AG04450 (cell line): ENCODE data around the gene PI4K2A. TPM values are rescaled to one million over a fixed set of nuclear protein-coding genes. Genes with fewer than 3 reads are reported as not detected.

Source experiments
- CTCF ChIA-PET: fragments of 300-600, 350-600 bp; formaldehyde crosslinking; extraction: SDS; loops from one replicate; lab custom pipeline; 2022; ENCODE audit warnings: antibody characterized with exemption, inconsistent platforms; lab: Charles Lee
- POLR2A ChIA-PET: fragments of 350-600 bp; formaldehyde crosslinking; extraction: SDS; loops from one replicate; lab custom pipeline; 2021; ENCODE audit warnings: antibody characterized with exemption, inconsistent platforms; lab: Yijun Ruan, JAX
- DNase-seq: peaks from one replicate; pipeline ENCODE4 v3.0.0-alpha.2; 2011; ENCODE audit warnings: low read depth, low spot score
- H3K27ac ChIP-seq: one replicate; pipeline ENCODE4 v1.5.1; 2012; ENCODE audit warnings: low read depth, low read length, control low read depth
- H3K27me3 ChIP-seq: one replicate; pipeline ENCODE4 v1.6.0; 2012; ENCODE audit warnings: low read length; ENCODE audit not compliant: control insufficient read depth, insufficient read depth
- H3K4me3 ChIP-seq: 2 replicates; pipeline ENCODE4 v1.5.1; 2011; ENCODE audit warnings: mild to moderate bottlenecking, low read depth, low read length, control low read depth
- H3K9me3 ChIP-seq: 2 replicates; pipeline ENCODE4 v1.5.1; 2012; ENCODE audit warnings: low read length; ENCODE audit not compliant: control insufficient read depth, insufficient read depth
- polyA plus RNA-seq: library from polyadenylated mRNA; depleted of rRNA; stranded (reverse); fragments of >200 nt; gene quantifications from 2 replicates; pipeline ENCODE4 v1.2.3, GENCODE V29; 2011
- TF ChIP-seq, protein P1 (sequence below): IDR thresholded peaks from 2 replicates; pipeline ENCODE4 v1.5.1; 2011; ENCODE audit warnings: low read depth, low read length, control low read depth, inconsistent platforms

Gene PI4K2A
- polyA plus RNA-seq, 1 experiment, result 35.6 TPM

- no peak overlapping the region for H3K27ac ChIP-seq
- TF ChIP-seq, protein P1, sequence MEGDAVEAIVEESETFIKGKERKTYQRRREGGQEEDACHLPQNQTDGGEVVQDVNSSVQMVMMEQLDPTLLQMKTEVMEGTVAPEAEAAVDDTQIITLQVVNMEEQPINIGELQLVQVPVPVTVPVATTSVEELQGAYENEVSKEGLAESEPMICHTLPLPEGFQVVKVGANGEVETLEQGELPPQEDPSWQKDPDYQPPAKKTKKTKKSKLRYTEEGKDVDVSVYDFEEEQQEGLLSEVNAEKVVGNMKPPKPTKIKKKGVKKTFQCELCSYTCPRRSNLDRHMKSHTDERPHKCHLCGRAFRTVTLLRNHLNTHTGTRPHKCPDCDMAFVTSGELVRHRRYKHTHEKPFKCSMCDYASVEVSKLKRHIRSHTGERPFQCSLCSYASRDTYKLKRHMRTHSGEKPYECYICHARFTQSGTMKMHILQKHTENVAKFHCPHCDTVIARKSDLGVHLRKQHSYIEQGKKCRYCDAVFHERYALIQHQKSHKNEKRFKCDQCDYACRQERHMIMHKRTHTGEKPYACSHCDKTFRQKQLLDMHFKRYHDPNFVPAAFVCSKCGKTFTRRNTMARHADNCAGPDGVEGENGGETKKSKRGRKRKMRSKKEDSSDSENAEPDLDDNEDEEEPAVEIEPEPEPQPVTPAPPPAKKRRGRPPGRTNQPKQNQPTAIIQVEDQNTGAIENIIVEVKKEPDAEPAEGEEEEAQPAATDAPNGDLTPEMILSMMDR, result no peak
- no peak for DNase-seq
- POLR2A ChIA-PET, result no interaction called here
- CTCF ChIA-PET, result no interaction called here
- H3K27me3 ChIP-seq, result no peaks in the 10 kb centered on the region
- no peak overlapping the region for H3K4me3 ChIP-seq
- H3K9me3 ChIP-seq, result peaks cover 3% of the 10 kb centered on the region; the same call in 1 of the 2 replicates
Measured at GRCh38 chr10:97628228-97628627, 12.2 kb upstream of the PI4K2A start.

- Histone ChIP-seq H3K4me3 (no peak overlapping the region), H3K27ac (no peak overlapping the region), H3K9me3 (peaks cover 3% of the 10 kb centered on the region; the same call in 1 of the 2 replicates), H3K27me3 (no peaks in the 10 kb centered on the region)
- TF ChIP-seq, protein P1, result no peak
- DNase-seq, result no peak
- ChIA-PET CTCF (no interaction called here), POLR2A (interaction anchor here (0.6 kb wide), 1 partner anchor 168 kb away, joined by 3 read pairs; no protein-coding TSS in a partner anchor)
Measured at GRCh38 chr10:97629289-97629688, 11.2 kb upstream of the PI4K2A start.

DNA sequence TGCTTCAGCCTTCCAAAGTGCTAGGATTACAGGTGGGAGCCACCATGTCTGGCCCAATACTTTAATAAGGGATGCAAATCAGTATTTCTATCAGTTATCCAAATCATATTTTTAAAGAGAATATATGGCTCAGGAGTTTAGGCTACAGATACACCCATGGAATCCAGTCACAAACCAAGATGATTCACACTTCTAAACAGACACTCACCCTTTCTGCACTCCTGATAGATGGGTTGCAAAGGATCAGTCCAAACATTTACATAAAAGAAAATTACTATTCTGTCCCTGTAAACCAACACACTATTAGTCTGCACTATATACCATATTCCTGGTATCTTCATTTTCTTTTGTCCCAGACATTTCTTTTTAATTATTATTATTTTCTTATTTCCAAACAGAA is 9.4 kb upstream of the PI4K2A start:
- DNase-seq, result peak; percentile 47
- H3K27ac ChIP-seq, result no peak overlapping the region
- CTCF ChIA-PET, result interaction anchor here (1.2 kb wide), 1 partner anchor 17 kb away, joined by 3 read pairs; no protein-coding TSS in a partner anchor

DNA sequence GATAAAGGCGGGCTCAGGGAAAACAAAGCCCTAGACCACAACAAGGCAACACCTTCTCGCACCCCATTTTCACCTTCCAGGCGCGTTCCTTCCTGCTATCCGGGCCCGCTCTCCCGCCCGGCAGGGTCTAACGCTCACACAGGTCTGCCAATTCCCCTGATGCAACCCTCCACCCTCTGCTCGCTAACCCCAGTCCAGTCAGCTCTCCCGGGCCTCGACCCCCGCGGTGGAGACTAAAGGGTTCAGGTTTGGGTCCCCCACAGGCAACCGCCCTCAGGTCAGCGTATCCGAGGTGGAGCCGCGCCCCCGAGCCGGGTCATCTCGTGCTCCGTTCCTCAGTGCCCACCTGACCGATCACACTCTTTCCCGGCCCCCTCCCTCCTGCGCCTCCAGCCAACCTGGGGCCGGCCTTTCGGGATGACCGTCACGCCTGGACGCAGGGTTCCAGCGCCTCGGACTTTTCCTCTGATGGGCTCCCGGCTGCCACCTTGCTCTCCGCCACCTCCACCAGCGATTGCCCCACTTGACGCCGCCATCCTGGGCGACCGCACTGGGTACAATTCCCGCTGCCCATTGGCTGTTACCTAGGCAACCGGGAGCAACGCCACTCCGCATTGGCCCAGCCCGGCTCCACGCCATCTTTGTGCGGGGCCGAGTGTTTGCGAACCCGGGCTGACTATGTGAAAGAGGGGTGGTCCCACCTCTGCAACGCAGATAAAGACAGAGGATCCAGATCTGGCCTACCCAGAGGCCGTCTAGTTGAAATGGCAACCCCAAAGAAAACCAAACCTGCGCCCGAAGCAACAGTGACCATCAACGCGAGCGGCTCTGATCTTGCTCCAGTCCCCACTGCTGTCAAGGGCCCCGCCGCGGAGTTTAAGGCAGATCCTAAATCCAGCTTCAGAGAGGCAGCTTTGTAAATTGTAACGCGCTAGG is 7.3 kb upstream of the PI4K2A start, which contains the start of gene MORN4:
Gene MORN4, minus strand, starts transcription at position 552 of the 936 bp plus-strand sequence. CDS start 13,847 bp downstream, outside the sequence.
- ChIA-PET CTCF (no interaction called here), POLR2A (no interaction called here)
- Histone ChIP-seq H3K4me3 (peak within 1 kb of the TSS; percentile 91), H3K27me3 (no peaks in the 10 kb centered on the region), H3K27ac (peak within 1 kb of the TSS; percentile 3), H3K9me3 (peaks cover 3% of the 10 kb centered on the region; the same call in 1 of the 2 replicates)
- TF ChIP-seq, protein P1, result no peak
- peak; percentile 69 for DNase-seq

More for the DNA sequence above, 9.4 kb upstream of the PI4K2A start:
- POLR2A ChIA-PET, result no interaction called here
- H3K4me3 ChIP-seq, result no peak overlapping the region
- H3K27me3 ChIP-seq, result no peaks in the 10 kb centered on the region
- TF ChIP-seq, protein P1, result no peak
- peaks cover 3% of the 10 kb centered on the region; the same call in 1 of the 2 replicates for H3K9me3 ChIP-seq

- no peak for DNase-seq
- Histone ChIP-seq H3K9me3 (peaks cover 3% of the 10 kb centered on the region; the same call in 1 of the 2 replicates), H3K27ac (peak overlapping the region; percentile 3), H3K4me3 (no peak overlapping the region), H3K27me3 (no peaks in the 10 kb centered on the region)
- TF ChIP-seq, protein P1, result no peak
- POLR2A ChIA-PET, result no interaction called here
- CTCF ChIA-PET, result no interaction called here
Measured at GRCh38 chr10:97633921-97634320, 6.5 kb upstream of the PI4K2A start.
